ENCODE measurements around the gene GTF2IRD1.
"Not testable (repeated sequence)": the region's sequence is repeated elsewhere in the genome, so short reads cannot be mapped to it uniquely, and the experiment has no call there.

The GTF2IRD1 gene

DNA sequence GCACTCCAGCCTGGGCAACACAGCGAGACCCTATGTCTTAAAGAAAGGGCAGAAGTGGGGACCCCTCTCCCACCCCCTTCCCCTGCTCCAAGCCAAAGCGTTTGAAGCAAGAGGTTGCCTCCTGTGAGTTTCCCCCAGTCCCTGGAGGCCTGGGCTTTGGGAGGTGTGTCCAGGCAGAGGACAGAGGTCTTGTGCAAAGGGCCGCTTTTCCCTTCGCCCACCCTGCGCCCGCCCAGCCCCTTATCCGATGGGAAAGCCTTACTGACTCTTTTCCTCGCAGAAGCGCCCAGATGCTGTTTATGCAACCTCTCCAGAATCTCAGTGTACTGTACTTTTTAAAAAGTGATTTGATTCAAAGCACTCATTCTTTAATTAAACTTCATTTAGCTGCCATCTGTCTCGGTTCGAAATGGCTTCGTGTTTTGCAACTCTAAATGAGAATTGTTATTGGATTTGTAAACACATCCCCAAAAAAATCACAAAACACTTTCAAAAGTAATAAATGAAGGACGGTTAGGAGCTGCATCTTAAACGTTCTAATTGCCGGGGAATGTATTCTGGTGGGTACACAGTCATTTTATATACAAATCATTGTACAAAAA, 153.3 kb downstream of the GTF2IRD1 start:
- no peak for DNase-seq

- DNase-seq = peak; percentile 20
Observed at GRCh38 chr7:74612015-74612829, 158.5 kb downstream of the GTF2IRD1 start.

- DNase-seq = no peak
Observed at GRCh38 chr7:74615933-74616780, 162.5 kb downstream of the GTF2IRD1 start.

- no peak for DNase-seq
Observed at GRCh38 chr7:74617180-74617744, 163.6 kb downstream of the GTF2IRD1 start.

DNA sequence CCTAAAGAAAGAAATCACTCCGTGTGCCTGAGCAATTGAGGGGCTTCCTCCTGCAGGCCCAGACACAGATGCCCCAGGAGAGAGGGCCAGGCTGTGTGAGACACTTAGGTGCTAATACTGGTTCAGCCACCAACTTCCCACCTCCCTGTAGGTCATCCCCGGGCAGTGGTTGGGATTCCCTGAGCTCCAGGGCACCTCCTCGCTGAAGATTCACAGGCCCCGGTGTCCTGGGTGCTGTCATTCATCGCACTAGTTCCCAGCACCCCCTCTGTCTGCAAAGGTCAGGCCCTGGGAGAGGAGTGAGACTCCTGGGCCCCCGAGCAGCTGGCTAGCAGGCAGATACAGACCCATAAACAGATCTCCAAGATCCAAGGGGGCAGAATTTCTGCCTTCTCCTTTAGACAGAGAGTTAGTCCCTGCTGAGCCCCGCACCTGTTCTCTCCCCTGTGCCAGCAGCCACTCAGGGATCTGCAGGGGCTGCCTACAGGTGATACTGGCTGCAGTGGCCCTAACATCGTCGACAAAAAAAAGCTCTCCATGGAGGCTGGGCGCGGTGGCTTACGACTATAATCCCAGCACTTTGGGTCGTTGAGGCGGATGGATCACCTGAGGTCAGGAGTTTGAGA, 165.6 kb downstream of the GTF2IRD1 start:
- DNase-seq = no peak

GRCh38 chr7:74622228-74622749, 168.6 kb downstream of the GTF2IRD1 start:
- DNase-seq = no peak

DNA sequence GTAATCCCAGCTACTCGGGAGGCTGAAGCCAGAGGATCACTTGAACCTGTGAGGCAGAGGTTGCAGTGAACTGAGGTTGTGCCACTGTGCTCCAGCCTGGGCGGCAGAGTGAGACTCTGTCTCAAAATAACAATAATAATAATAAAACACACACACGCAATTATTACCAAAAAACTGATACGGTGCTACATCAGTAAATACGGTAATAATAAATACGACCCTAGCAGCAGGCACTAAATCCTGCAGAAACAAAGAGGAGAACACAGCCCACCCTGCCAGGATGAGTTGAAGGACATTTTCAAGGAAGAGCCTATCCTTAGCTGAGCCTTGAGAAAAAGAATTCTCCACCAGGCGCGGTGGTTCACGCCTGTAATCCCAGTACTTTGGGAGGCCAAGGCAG, 169.4 kb downstream of the GTF2IRD1 start:
- DNase-seq = no peak

DNA sequence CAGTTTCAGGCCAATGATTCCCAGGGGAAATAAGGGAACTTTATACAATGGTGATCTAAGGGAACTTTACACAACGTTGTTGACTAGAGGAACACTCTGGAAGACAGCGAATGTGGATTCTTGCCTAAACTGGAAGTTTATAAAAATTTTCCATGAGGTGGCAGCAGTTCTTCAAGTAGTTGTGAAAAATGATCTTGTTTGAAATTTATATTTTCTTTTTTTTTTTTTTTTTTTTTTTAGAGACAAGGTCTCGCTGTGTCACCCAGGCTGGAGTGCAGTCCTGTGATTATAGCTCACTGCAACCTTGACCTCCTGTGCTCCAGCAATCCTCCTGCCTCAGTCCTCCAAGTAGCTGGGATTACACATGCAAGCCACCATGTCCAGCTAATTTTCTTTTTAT, 171.7 kb downstream of the GTF2IRD1 start:
- no peak for DNase-seq

GRCh38 chr7:74627661-74628411, 174.1 kb downstream of the GTF2IRD1 start:
- DNase-seq = no peak

GRCh38 chr7:74632505-74632904, 178.8 kb downstream of the GTF2IRD1 start:
- DNase-seq = no peak

GRCh38 chr7:74633451-74633921, 179.8 kb downstream of the GTF2IRD1 start:
- DNase-seq = no peak

DNA sequence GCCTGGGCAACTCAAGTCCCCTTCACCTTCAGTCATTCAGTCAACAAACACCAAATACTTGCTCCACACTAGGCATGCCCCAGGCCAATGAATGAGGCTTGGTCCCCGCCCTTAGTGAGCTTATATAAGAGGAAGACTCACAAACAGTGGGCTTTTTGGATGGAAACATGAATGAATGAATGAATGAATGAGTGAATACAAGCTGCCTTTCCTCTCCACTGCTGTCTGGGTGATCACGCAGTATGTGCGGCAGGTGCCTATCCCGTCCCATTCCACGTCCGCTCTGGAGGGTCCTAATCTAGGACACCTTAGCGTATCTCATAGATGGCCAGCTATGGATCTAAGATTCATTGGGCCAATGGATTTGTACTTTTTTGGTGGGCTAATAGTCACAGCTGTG, 184.0 kb downstream of the GTF2IRD1 start:
- DNase-seq = no peak

GRCh38 chr7:74650055-74650454, 196.3 kb downstream of the GTF2IRD1 start:
- peak; percentile 14 for DNase-seq

DNA sequence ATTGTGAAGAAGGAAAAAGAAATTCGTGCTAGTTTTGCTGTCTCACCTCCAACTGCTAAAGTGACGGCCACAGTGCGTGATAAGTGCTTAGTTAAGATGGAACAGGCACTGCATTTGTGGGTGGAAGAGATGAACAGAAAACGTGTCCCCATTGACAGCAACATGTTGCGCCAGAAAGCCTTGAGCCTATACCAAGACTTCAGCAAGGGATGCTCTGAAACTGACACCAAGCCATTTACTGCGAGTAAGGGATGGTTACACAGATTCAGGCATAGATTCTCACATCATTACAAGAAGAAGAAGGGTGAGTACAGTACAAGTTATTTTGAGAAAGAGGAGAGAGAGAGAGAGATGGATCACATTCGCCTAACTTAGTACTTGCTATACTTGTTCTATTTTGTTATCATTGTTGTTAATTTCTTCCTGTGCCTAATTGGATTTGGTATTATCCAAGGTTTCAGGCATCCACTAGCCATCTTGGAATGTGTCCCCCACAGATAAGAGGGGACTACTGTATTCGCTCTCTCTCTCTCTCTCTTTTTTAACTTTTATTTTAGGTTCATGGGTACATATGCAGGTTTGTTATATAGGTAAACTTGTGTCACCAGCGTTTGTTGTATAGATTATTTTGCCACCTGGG, 196.9 kb downstream of the GTF2IRD1 start:
- not testable (repeated sequence) for DNase-seq

- not testable (repeated sequence) for DNase-seq
Observed at GRCh38 chr7:74651133-74651504, 197.4 kb downstream of the GTF2IRD1 start.

Data from NCI-H226 (cell line).